Endothelial cell of umbilical vein (primary cell): ENCODE measurements around the gene CDK2.
"Not testable (repeated sequence)": the region's sequence is repeated elsewhere in the genome, so short reads cannot be mapped to it uniquely, and the experiment has no call there.

Source experiments
- EZH2 ChIP-seq: IDR thresholded peaks from 2 replicates; pipeline ENCODE4 v1.6.1; 2012; ENCODE audit warnings: borderline replicate concordance, low read depth, mild to moderate bottlenecking, moderate library complexity, low read length, inconsistent platforms; ENCODE audit not compliant: severe bottlenecking
- POLR2A ChIP-seq: IDR thresholded peaks from 2 replicates; pipeline ENCODE4 v1.6.1; 2012; ENCODE audit warnings: low read depth, mild to moderate bottlenecking, control low read depth, low read length
- POLR2AphosphoS5 ChIP-seq: IDR thresholded peaks from 2 replicates; pipeline ENCODE4 v1.6.1; 2012; ENCODE audit warnings: low read depth, mild to moderate bottlenecking, control low read depth, low read length, moderate library complexity; ENCODE audit not compliant: insufficient read depth
- TF ChIP-seq, protein P1 (sequence below), 2 donors: IDR thresholded peaks; 1 replicate in 1 of 2; 2 replicates in 1 of 2; pipeline ENCODE4 v1.5.1; 2011; ENCODE audit warnings: low read length in 2 of 2, mild to moderate bottlenecking in 2 of 2, moderate library complexity in 2 of 2, control low read depth in 1 of 2, inconsistent platforms in 1 of 2, low read depth in 1 of 2; ENCODE audit not compliant: insufficient read depth in 1 of 2; ENCODE audit errors: extremely low read depth in 1 of 2

DNA sequence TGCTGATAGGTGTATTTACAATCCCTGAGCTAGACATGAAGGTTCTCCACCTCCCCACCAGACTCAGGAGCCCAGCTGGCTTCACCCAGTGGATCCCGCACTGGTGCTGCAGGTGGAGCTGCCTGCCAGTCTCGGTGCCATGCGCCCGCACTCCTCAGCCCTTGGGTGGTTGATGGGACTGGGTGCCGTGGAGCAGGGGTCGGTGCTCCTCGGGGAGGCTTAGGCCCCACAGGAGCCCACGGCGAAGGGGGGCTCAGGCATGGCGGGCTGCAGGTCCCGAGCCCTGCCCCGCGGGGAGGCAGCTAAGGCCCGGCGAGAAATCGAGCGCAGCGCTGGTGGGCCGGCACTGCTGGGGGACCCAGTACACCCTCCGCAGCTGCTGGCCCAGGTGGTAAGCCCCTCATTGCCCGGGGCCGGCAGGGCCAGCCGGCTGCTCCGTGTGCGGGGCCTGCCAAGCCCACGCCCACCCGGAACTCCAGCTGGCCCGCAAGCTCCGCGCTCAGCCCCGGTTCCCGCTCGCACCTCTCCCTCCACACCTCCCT lies 33.4 kb downstream of the CDK2 start:
- not testable (repeated sequence) for TF ChIP-seq POLR2A, EZH2, POLR2AphosphoS5
- TF ChIP-seq, protein P1, sequence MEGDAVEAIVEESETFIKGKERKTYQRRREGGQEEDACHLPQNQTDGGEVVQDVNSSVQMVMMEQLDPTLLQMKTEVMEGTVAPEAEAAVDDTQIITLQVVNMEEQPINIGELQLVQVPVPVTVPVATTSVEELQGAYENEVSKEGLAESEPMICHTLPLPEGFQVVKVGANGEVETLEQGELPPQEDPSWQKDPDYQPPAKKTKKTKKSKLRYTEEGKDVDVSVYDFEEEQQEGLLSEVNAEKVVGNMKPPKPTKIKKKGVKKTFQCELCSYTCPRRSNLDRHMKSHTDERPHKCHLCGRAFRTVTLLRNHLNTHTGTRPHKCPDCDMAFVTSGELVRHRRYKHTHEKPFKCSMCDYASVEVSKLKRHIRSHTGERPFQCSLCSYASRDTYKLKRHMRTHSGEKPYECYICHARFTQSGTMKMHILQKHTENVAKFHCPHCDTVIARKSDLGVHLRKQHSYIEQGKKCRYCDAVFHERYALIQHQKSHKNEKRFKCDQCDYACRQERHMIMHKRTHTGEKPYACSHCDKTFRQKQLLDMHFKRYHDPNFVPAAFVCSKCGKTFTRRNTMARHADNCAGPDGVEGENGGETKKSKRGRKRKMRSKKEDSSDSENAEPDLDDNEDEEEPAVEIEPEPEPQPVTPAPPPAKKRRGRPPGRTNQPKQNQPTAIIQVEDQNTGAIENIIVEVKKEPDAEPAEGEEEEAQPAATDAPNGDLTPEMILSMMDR (IDR thresholded peaks at IDR 0.05; ENCODE audit: extremely low read depth in 1 of 2, insufficient read depth in 1 of 2, low read depth in 1 of 2, low read length in 2 of 2), result not testable (repeated sequence)
